ENCODE measurements around the gene RTN4R. TPM values are rescaled to one million over a fixed set of nuclear protein-coding genes. Genes with fewer than 3 reads are reported as not detected.

The RTN4R gene
- total and polyA plus RNA-seq, 2 of the 8 experiments (the other 6 are each of a cell fraction or from before 2014, with no cell fraction given) = 21.8 to 41.3 TPM

GRCh38 chr22:20244250-20244648 is 23.9 kb downstream of the RTN4R start (continued):
- TF ChIP-seq, protein P1, sequence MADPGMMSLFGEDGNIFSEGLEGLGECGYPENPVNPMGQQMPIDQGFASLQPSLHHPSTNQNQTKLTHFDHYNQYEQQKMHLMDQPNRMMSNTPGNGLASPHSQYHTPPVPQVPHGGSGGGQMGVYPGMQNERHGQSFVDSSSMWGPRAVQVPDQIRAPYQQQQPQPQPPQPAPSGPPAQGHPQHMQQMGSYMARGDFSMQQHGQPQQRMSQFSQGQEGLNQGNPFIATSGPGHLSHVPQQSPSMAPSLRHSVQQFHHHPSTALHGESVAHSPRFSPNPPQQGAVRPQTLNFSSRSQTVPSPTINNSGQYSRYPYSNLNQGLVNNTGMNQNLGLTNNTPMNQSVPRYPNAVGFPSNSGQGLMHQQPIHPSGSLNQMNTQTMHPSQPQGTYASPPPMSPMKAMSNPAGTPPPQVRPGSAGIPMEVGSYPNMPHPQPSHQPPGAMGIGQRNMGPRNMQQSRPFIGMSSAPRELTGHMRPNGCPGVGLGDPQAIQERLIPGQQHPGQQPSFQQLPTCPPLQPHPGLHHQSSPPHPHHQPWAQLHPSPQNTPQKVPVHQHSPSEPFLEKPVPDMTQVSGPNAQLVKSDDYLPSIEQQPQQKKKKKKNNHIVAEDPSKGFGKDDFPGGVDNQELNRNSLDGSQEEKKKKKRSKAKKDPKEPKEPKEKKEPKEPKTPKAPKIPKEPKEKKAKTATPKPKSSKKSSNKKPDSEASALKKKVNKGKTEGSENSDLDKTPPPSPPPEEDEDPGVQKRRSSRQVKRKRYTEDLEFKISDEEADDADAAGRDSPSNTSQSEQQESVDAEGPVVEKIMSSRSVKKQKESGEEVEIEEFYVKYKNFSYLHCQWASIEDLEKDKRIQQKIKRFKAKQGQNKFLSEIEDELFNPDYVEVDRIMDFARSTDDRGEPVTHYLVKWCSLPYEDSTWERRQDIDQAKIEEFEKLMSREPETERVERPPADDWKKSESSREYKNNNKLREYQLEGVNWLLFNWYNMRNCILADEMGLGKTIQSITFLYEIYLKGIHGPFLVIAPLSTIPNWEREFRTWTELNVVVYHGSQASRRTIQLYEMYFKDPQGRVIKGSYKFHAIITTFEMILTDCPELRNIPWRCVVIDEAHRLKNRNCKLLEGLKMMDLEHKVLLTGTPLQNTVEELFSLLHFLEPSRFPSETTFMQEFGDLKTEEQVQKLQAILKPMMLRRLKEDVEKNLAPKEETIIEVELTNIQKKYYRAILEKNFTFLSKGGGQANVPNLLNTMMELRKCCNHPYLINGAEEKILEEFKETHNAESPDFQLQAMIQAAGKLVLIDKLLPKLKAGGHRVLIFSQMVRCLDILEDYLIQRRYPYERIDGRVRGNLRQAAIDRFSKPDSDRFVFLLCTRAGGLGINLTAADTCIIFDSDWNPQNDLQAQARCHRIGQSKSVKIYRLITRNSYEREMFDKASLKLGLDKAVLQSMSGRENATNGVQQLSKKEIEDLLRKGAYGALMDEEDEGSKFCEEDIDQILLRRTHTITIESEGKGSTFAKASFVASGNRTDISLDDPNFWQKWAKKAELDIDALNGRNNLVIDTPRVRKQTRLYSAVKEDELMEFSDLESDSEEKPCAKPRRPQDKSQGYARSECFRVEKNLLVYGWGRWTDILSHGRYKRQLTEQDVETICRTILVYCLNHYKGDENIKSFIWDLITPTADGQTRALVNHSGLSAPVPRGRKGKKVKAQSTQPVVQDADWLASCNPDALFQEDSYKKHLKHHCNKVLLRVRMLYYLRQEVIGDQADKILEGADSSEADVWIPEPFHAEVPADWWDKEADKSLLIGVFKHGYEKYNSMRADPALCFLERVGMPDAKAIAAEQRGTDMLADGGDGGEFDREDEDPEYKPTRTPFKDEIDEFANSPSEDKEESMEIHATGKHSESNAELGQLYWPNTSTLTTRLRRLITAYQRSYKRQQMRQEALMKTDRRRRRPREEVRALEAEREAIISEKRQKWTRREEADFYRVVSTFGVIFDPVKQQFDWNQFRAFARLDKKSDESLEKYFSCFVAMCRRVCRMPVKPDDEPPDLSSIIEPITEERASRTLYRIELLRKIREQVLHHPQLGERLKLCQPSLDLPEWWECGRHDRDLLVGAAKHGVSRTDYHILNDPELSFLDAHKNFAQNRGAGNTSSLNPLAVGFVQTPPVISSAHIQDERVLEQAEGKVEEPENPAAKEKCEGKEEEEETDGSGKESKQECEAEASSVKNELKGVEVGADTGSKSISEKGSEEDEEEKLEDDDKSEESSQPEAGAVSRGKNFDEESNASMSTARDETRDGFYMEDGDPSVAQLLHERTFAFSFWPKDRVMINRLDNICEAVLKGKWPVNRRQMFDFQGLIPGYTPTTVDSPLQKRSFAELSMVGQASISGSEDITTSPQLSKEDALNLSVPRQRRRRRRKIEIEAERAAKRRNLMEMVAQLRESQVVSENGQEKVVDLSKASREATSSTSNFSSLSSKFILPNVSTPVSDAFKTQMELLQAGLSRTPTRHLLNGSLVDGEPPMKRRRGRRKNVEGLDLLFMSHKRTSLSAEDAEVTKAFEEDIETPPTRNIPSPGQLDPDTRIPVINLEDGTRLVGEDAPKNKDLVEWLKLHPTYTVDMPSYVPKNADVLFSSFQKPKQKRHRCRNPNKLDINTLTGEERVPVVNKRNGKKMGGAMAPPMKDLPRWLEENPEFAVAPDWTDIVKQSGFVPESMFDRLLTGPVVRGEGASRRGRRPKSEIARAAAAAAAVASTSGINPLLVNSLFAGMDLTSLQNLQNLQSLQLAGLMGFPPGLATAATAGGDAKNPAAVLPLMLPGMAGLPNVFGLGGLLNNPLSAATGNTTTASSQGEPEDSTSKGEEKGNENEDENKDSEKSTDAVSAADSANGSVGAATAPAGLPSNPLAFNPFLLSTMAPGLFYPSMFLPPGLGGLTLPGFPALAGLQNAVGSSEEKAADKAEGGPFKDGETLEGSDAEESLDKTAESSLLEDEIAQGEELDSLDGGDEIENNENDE (IDR thresholded peaks at IDR 0.05; ENCODE audit: insufficient replicate concordance, low read length) = no peak
- TF ChIP-seq KDM4A (IDR thresholded peaks at IDR 0.05; ENCODE audit: low read depth, low read length, severe bottlenecking) (no peak), CBX8 (IDR thresholded peaks at IDR 0.05; ENCODE audit: borderline replicate concordance, low read depth, low read length) (no peak), HDAC2 (IDR thresholded peaks at IDR 0.05; ENCODE audit: borderline replicate concordance in 1 of 2, low read depth in 2 of 2, low read length in 2 of 2) (no peak), CREB1 (IDR thresholded peaks at IDR 0.05) (no peak), NRF1 (IDR thresholded peaks at IDR 0.05; ENCODE audit: low read depth, low read length) (no peak), KDM5A (IDR thresholded peaks at IDR 0.05; ENCODE audit: low read length) (no peak)

All from H1 (cell line).